DND-41 (cell line): ENCODE measurements around the gene FCSK.

Source experiments
- CTCF ChIP-seq: IDR thresholded peaks from 2 replicates; pipeline ENCODE4 v1.5.1; 2012; ENCODE audit warnings: borderline replicate concordance, low read length, moderate library complexity, mild to moderate bottlenecking; ENCODE audit not compliant: poor library complexity, severe bottlenecking; ENCODE audit errors: extremely low read depth
- EZH2 ChIP-seq: IDR thresholded peaks from 3 replicates; pipeline ENCODE4 v1.6.1; 2012; ENCODE audit warnings: borderline replicate concordance, low read depth, mild to moderate bottlenecking, moderate library complexity, low read length, inconsistent platforms; ENCODE audit not compliant: severe bottlenecking

- TF ChIP-seq CTCF (no peak), EZH2 (no peak)
These were observed 538 bp upstream of the FCSK start for GRCh38 chr16:70453892-70454221.
